ENCODE results near the gene RAD51B.
"Not testable (repeated sequence)": the region's sequence is repeated elsewhere in the genome, so short reads cannot be mapped to it uniquely, and the experiment has no call there.

RAD51B gene

DNA sequence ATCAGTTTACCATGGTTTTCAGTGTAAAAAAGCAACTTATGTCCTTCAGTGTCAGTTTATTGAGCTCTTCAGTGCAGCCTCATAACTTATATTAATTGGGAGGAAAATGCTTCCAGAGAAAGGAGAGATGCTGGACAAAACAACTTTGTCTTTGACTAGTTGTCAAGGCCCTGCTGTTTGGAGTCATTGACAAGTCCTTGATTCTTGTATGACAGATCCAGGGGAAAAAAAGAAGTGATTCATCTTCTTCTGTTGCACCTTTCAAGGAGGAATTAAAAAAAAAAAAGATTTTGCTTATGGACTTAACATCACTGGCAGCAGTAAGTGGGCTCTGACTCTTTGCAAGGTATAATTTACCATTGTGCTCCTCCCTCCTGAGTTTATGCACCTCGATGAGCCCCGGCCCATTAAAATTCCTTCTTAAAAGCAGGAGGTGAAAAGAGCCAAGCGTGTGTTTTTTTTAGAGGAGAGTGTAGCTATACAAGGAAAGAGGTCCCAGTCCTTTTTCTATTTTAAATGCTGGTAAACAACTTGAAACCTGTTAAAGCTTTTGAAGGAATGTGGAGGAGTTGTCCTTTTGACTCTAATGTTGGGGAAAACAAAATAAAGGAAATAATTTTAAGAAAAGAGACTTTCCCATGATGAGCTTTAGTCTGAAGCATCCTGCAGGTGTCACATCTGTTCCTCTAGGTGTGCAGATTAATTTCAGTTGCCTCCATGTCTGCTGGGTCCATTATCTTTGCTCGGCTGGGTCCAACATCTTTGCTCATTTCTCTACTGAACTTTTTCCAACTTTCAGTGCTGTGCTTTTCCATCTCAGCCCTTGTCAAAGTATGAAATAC is 431.6 kb downstream of the RAD51B start:
- DNase-seq (ENCODE audit: low read depth), result no peak

DNA sequence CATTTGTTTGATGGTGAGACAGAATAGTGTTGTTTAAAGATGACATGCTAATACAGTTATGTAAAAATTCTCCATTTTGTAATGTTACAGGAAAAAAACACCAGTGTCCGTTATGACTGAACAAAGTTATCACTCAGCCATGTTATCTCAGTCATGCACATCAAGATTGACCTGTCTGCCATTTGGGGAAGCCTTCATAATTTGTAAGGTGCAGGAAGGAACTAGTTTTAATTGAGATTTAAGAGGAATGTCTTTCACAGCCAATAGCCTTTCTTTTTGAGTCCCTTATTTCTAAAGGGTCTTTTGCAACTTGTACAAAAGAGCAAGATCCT is 432.2 kb downstream of the RAD51B start:
- DNase-seq (ENCODE audit: low read depth), result no peak

DNA sequence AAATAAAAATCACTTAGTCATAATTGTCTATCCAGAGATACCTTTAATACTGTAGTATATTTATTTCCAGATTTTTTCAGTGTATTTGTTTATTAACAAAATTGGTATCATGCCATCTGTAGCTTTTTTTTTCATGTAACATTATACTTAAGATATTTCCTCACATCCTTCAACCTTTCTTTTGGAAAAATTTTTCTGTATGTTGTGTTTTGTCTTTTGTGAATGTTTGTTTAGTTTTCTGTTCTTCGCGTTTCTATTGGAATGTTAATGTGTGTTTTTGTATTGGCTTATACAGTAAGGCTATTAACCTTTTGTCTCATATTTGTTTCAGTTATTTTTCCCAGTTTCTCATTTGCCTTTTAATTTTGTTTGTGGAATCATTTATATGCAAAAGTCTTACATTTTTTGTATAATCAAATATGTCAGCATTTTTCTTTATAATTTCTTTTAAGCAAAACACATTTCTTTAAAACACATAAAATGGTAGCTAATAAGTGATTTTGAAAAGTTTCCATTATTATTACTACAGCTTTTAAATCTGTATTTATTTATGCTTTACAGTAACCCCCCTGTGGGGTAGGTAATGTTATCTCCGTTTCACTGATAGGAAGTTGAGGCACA is 433.7 kb downstream of the RAD51B start:
- no peak for DNase-seq (ENCODE audit: low read depth)

DNA sequence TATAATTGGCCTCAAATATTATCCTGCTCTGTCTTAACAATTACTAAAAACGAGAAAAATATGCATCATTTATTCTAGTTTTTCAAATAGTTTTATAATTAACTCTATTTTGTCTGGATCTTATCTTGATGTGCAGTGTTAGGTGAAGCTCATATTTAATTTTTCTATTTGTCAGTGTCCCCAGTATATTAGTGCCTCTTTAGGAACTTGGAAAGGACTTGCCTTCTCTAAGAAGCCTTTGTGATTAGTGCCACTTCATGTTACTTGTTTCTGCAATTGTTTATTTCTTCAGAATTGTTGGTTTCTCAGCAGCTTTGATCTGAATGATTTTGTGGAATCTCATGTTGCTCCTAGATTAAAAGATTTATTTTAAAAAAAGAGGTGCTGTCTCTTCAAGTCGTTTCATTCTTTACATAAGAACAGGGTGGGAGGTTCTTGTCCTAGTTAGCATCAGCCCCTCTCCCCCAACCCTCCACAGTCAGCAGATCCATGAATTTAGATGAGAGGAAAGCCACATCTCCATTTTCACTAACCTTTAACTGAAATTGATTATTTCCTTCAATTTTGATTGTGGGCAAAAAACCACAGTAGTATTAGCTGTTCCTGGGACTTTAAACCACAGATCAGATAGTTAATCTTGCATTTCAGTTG is 434.4 kb downstream of the RAD51B start:
- no peak for DNase-seq (ENCODE audit: low read depth)

DNA sequence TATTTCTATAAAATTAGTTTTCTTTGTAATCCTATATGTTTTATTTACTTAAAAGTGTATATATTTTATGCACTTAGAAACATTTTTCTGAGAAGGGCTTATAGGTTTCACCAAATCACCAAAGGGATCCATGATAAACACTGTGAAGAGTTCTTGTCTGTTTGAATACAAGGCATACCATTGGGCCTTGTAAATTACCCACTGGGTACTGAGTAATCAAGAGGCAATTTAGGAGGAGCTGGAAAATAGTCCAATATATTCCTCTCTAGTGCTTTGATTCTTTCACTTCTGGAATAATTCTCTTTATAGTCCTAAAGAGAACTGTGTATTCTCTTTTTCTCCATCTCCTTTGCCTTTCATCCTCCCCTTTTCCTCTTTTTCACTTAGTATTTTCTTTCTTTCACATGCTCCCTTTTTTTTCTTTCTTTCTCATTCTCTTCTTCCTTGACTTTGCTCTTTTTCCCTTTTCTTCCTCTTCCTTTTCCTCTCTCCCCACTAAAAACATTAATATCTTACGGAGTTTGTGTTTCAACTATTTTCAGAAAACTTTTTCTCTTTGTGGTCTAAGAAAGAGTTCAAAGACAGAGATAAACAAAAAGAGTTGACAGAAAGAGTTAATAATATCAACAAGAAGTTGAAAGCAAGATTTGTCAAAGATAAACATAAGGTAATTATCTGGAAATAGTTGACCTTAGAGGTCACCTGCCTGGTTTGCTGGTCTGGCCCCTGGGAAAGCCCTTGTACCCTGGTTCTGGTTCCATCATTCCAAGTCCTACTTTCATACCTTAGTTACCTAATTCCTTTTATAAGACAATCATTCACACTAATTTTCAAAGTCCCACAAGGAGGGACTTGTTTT is 435.3 kb downstream of the RAD51B start:
- DNase-seq (ENCODE audit: low read depth), result no peak

DNA sequence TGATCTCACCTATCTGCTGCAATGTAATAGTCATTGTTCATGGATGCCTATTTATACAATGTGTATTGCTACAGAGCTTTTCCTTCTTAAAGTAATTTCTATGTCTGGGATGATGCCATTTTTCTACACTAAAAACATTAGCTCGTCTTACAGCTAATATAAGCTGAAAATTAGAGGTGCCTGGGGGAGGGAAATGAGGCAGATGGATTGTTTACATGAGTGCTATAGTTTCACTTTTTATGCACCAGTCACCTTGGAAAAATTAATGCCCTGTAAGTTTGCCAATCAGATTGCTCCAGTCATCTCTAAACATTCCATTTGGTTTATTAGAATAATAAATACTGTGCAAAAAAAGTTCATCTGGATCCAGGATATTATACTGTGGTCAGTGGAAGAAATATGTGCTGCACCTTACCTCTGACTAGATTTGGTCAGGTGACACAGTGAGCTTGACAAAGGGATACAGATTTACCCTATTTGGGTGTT is 436.2 kb downstream of the RAD51B start:
- peak; percentile 64 for DNase-seq (ENCODE audit: low read depth)

DNA sequence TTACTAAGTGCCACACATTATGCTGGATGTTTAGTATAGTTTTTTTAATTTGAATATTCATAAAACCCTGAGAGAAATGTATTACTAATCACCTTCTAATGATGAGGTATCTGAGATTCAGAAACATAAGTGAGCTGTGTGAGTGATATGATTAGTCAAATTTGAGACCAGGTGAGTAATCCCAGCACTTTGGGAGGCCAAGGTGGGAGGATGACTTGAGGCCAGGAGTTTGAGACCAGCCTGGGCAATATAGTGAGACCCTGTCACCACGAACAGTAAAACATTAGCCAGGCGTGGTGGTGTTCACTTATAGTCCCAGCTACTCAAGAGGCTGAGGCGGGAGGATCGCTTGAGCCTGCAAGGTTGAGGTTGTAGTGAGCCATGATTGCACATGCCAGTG is 438.4 kb downstream of the RAD51B start:
- no peak for DNase-seq (ENCODE audit: low read depth)

DNA sequence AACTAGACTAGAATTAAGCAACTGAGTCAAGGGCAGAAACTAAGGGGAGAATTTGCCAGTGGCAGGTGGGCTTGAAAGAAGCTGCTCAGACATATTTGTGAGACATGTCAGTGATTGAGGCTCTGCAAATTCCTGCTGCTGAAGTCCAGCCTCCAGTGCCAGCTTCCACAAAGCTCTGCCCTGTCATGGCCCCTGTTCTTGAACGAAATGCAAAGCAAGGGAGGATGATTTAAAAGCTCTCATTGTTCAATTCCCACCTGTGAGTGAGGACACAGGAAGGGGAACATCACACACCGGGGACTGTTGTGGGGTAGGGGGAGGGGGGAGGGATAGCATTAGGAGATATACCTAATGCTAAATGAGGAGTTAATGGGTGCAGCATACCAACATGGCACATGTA is 439.4 kb downstream of the RAD51B start:
- DNase-seq (ENCODE audit: low read depth), result not testable (repeated sequence)

DNA sequence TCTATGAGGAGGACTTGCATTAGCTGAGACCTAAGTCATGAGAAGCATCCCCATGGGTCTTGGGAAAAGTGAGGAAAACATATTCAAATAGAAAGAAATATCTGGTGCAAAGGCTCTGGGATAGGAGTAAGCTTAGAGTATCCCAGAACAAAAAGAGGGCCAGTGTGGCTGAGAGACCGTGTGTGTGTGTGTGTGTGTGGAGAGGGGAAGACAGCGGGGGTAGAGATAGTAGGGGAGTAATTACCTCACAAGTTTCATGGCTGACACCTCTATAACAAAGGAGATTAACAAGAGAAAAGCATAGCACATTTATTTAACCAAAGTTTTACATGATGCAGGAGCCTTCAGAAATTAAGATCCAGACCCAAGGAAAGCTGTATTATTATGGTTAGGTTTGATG is 440.5 kb downstream of the RAD51B start:
- DNase-seq (ENCODE audit: low read depth), result no peak

DNA sequence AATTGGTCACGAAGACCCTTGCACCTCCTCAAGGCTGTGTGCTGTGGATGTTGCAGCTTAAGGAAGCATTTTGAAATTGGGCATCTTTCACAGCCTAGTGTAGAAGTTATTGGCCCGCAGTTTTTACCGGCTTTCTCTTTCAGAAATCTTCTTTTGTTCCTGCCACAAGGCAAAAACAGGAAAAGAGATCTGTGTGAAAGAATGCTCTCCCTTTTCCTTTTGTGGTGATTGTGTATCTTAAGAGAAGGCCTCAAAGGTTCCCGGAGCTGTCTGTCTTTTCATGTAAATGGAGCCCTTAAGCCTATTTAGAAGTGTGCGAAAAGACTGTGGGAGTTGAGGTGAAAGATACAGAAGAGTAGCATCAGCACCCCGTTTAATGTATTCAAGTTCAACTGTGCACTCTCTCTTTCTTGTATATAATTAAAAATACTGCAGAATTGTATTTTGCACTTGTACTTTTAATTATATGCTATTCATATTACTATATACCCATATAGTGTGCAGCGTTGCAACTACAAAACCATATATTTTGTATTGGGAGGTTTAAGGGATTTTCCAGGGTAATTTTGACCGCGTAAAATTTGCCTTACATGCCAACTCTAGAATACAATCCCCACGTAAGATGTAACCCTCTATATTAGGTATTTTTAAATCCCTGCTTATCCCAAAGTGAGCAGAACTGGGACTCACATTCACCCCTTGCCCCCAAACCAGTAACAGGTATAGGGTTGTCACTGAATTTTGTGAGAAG is 441.7 kb downstream of the RAD51B start:
- DNase-seq (ENCODE audit: low read depth), result no peak

DNA sequence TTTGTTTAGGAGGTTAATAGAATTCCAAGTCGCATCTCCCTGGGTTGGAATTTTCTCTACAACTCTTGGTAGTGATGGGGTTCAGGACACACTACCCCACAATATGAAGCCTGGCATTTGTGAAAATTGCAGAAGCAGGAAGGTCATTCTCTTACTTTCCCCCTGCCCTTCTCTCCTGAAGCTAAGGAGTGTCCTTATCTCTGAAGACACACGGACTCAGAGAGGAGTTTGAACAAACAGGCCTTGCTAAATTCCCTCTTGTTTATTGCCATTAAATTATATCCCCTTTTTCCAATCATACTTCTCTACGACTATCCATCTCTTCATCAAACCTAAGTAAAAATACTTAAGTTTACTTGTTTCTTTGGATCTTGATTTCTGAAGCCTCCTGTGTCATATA is 443.0 kb downstream of the RAD51B start:
- DNase-seq (ENCODE audit: low read depth), result no peak

DNA sequence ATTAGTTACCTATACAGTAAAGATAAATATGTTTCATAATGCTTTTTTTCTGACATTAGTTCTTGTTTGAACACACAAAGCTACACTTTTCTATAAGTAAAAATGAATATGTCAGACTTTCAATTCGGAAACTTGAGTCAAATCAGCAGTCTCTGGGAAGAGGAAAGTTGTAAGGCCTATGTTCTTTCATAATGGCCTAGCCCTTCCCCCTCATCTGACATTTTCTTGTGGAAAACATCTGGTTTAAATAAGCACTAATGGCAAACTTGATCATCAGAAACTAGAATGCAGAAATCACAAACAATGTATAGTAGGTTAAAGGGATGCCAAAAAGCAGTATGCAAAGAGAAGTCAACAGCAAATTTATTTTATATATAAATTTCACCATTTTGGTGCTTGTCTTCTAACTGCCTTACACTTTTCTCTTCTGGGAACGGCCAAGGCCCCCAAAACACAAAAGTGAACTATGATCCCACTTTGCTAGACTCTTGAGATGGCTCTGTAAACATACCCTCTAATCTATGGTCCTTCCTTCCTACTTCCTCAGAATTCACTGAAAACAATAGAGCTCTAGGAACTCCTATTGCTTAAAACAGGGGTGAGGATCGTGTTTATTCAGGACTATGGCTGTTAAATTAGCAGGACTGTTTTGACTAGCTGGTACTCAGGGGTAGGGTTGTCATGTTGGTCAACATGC is 444.1 kb downstream of the RAD51B start:
- peak; percentile 43 for DNase-seq (ENCODE audit: low read depth)

DNA sequence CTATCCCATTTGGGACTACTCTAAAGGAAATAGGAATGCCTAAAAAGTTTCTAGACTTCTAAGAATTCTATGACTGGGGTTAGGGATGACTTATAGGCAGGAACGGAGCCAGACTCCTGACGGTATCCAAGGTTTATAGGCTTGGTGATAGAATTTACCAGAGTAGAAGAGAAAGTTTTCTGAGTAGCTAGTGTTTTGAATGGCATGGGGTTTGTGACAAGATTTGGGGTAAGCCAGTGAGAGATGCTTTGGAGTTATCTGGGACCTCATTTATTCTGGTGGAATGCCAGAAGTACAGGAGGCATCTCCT is 444.6 kb downstream of the RAD51B start:
- DNase-seq (ENCODE audit: low read depth), result no peak

DNA sequence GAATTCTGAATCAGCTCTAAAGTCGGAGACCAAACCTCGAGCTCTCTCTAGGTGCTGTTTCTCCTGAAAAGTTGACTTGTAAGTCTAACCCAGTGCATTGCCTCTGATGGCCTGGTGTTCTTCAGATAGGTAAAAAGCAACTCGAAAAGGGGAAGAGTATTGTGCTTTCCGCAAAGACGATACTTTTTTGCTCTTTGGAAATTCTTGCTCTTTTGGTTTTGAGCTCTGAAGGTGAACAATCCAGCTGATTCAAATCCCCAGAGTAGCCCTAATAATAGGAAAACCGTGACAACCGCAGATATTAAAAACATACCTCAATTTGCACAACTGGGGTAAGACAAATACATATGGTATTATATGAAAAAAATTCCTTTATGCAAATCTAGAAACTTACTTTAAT is 447.4 kb downstream of the RAD51B start:
- DNase-seq (ENCODE audit: low read depth), result no peak

DNA sequence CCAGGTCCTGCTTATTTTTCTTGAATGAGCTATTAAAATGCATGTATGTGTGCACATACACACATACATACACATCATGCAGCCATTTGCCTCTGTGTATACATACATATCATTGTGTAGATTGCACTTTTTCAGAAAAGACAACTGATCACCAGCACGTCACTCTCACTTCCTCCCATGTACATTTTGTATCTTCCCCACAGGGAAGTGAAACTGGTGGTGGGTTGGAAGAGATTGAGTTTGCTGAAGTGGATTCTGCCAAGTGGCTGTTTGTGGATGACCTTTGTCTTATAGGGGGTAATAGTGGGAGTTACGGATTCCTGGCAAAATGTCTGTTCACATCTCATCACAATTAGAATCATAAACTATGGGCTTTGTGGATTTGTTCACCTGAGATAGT is 448.6 kb downstream of the RAD51B start:
- no peak for DNase-seq (ENCODE audit: low read depth)

DNA sequence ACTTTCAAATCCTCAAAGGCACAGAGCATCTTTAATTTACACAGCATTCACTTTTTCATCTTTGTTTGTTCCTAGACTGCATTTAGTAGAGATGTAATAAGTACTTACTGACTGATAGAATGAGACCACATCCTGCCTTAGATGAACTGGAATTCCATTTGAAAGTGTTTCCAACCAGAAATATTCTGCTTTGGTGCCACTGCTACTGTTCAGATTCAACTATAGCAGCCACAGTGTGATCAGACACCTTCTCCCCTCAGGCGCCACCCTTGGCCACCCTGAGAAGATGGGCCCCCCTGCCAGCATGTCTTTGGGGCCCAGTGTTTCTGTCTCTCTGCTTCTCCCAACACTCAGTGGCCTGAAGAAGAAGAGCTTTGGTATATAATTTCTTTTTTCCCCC is 449.1 kb downstream of the RAD51B start:
- DNase-seq (ENCODE audit: low read depth), result no peak

DNA sequence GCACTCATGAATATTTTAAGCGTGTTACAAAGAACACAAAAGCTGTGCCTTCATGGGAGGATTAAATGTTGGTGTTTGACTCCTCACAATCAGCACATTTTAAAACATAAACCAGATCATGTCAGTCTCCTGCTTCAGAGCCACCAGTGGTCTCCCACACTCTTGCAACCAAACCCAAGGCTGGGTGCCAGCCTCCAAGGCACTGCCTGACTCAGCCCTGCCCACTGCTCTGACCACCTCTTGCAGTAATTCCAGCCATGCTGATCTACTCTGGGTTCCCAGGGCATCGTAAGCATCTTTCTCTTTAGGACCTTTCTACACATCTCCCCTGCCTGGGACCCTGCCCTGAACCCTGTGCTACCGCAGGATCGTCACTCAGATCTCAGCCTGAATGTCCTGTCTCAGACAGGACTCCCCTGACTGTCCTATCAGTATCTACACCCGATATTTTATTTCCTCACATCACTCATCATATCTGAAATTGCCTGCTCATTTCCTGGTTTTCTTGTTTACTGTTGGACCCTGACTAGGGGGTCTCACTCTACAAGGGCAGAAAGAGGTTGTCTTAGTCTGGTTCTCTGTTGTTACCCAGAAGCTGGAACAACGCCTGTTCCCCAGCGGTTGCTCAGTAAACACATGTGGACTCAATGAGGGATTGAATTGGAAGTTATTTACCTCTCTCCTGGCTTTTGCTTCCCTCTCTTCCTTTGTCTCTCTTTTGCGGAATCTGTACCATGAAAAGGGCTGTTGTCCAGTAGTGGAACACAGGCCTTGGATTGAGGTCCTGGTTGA is 449.8 kb downstream of the RAD51B start:
- no peak for DNase-seq (ENCODE audit: low read depth)

DNA sequence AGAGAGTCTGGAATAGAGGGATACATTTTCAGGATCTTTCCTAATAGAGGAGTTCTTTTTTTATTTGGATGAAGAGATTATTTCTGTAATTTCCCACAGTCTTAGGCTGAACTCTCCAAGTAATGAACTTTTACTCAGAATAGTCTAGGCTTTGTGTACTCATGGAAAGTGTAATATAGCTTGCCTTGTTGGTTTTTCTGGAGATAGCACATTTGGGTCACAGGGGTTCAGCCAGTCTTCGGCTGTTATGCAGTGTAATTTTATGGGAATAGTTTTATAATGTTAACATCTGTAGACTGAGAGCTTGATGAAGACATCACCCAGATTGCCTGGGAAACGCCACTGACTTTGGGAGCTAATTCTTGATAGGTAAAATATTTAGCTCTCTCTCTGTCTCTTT is 450.8 kb downstream of the RAD51B start:
- no peak for DNase-seq (ENCODE audit: low read depth)

DNA sequence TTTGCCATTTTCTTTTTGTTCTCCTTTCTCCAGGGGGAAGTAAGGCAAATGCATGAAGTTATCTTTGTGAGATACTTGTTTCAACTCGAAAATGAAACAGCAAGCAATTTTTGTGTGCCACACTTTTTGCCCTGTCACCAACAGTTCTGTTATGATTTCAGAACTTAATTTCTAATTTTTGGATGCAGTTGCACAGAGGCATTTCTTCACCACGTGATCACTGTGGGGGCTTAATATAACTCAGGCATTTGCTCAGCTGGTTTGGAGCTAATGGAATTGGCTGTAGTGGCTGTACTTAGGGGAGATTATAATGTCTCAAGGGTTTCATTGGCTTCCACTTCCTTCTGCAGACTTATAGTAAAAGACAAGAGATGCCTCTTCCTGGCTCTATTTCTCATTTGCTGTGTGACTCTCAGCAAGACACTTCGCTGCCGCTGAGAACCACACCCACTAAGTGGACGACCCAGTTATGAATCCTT is 452.4 kb downstream of the RAD51B start:
- DNase-seq (ENCODE audit: low read depth), result no peak

DNA sequence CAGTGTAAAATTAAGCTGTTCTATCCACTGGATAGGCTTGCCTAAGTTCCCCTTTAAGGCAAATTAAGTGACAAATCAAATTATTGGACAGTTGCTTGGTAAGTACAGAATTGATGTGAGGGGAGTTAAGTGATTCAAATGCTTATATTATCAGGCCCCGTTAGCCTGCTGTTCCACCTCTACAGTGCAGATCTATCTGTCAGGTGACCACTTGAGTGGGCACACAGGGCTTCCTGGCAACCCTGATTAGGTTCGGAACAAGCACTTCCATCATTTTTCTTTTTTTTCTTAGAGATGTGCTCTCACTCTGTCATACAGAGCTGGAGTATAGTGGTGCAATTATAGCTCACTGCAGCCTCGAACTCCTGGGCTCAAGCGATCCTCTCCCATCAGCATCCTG is 453.8 kb downstream of the RAD51B start:
- no peak for DNase-seq (ENCODE audit: low read depth)
